HepG2 (cell line): ENCODE results near the gene TUBA4B. TPM values are rescaled to one million over a fixed set of nuclear protein-coding genes. Genes with fewer than 3 reads are reported as not detected.

Experiments
- ATF2 ChIP-seq: sonication (generic); formaldehyde crosslinking; IDR thresholded peaks from 2 replicates; pipeline ENCODE4 v1.4.0; 2020; ENCODE audit warnings: missing genetic modification reagents
- CBFB ChIP-seq: sonication (generic); formaldehyde crosslinking; IDR thresholded peaks from 2 replicates; pipeline ENCODE4 v1.4.0; 2020; ENCODE audit warnings: missing genetic modification reagents
- CSRNP2 ChIP-seq: sonication (generic); formaldehyde crosslinking; conservative IDR thresholded peaks from 2 replicates; pipeline ENCODE4 v1.8.0; 2022; ENCODE audit warnings: low read depth, missing genetic modification reagents
- REPIN1 ChIP-seq: sonication (generic); formaldehyde crosslinking; IDR thresholded peaks from 2 replicates; pipeline ENCODE4 v1.8.0; 2022; ENCODE audit warnings: missing genetic modification reagents, low read depth, mild to moderate bottlenecking, borderline replicate concordance
- REXO4 ChIP-seq: sonication (generic); formaldehyde crosslinking; IDR thresholded peaks from 2 replicates; pipeline ENCODE4 v1.8.0; 2022; ENCODE audit warnings: missing genetic modification reagents, mild to moderate bottlenecking, borderline replicate concordance
- SNAI1 ChIP-seq: sonication (generic); formaldehyde crosslinking; IDR thresholded peaks from 2 replicates; pipeline ENCODE4 v1.5.0; 2020; ENCODE audit warnings: mild to moderate bottlenecking, missing genetic modification reagents, borderline replicate concordance
- SNAPC4 ChIP-seq: sonication (generic); formaldehyde crosslinking; IDR thresholded peaks from 2 replicates; pipeline ENCODE4 v1.4.0; 2020; ENCODE audit warnings: mild to moderate bottlenecking, missing genetic modification reagents
- SRSF9 ChIP-seq: fragments of 200-400 bp; formaldehyde crosslinking; IDR thresholded peaks from 2 replicates; pipeline ENCODE4 v1.6.1; 2018; ENCODE audit warnings: borderline replicate concordance, mild to moderate bottlenecking, low read depth, low read length; ENCODE audit not compliant: insufficient read depth, poor library complexity, severe bottlenecking
- ZBTB43 ChIP-seq: sonication (generic); formaldehyde crosslinking; conservative IDR thresholded peaks from 2 replicates; pipeline ENCODE4 v1.4.0; 2020; ENCODE audit warnings: missing genetic modification reagents
- ZNF513 ChIP-seq: sonication (generic); formaldehyde crosslinking; conservative IDR thresholded peaks from 2 replicates; pipeline ENCODE4 v1.5.0; 2020; ENCODE audit warnings: missing genetic modification reagents
- ZNF564 ChIP-seq: sonication (generic); formaldehyde crosslinking; IDR thresholded peaks from 2 replicates; pipeline ENCODE4 v1.8.1; 2023; ENCODE audit warnings: mild to moderate bottlenecking, missing genetic modification reagents
- ZNF597 ChIP-seq: sonication (generic); formaldehyde crosslinking; IDR thresholded peaks from 2 replicates; pipeline ENCODE4 v1.5.0; 2020; ENCODE audit warnings: missing genetic modification reagents
- ZNF644 ChIP-seq: IDR thresholded peaks from 2 replicates; pipeline ENCODE4 v1.6.1; 2016; ENCODE audit warnings: low read depth
- polyA plus RNA-seq, 8 experiments: library from polyadenylated mRNA; depleted of rRNA in 3 of 8; stranded (reverse) in 7 of 8; unstranded in 1 of 8; fragments of >200 nt; fragmentation: Illumina TruSeq in 4 of 8; extraction: Trizol in 4 of 8; gene quantifications; 2 replicates each; pipeline versions ENCODE4 v1.2.1 to v1.2.3, GENCODE V29; 2011 to 2016; ENCODE audit warnings: low read depth in 4 of 8, missing spikeins in 1 of 8, mixed read lengths in 1 of 8; ENCODE audit not compliant: insufficient read depth in 1 of 8
- total RNA-seq, 5 experiments: library from RNA; depleted of rRNA; stranded (reverse); fragments of >200 nt; fragmentation: Illumina TruSeq; extraction: Trizol; gene quantifications; 2 replicates each; pipeline ENCODE4 v1.2.3, GENCODE V29; 2016; ENCODE audit warnings: low read depth in 1 of 5

Gene TUBA4B
- total and polyA plus RNA-seq, 2 of the 13 experiments (the other 11 are each of a cell fraction or from before 2014, with no cell fraction given) = 0.18 to 0.22 TPM

- 0 out of 2 replicates have a peak, but pooled peaks have one; percentile 32 for TF ChIP-seq REPIN1
- no peak for TF ChIP-seq CSRNP2 (CRISPR knock-in tag)
- peak; percentile 30; the same call in 1 of the 2 replicates for TF ChIP-seq CBFB (CRISPR knock-in tag)
- no peak for TF ChIP-seq ZNF564 (CRISPR knock-in tag)
- TF ChIP-seq ZNF513 (CRISPR knock-in tag) = no peak
- TF ChIP-seq ZNF597 (CRISPR knock-in tag) = no peak
- TF ChIP-seq SNAI1 (CRISPR knock-in tag) = 0 out of 2 replicates have a peak, but pooled peaks have one; percentile 43
- TF ChIP-seq ZNF644 (CRISPR knock-in tag) = peak; percentile 99
- peak; percentile 63 for TF ChIP-seq ATF2 (CRISPR knock-in tag)
- TF ChIP-seq REXO4 (CRISPR knock-in tag) = no peak
- no peak for TF ChIP-seq ZBTB43
- TF ChIP-seq SRSF9 = no peak
- TF ChIP-seq SNAPC4 (CRISPR knock-in tag) = no peak
Observed at GRCh38 chr2:219207884-219208740, 44.9 kb upstream of the TUBA4B start (continued).
